HG03457 (cell line): Measurements from ENCODE around the gene C4B.
"Not testable (repeated sequence)": the region's sequence is repeated elsewhere in the genome, so short reads cannot be mapped to it uniquely, and the experiment has no call there.

Experiments used
- ATAC-seq: cut with Tn5 transposase; IDR thresholded peaks from one replicate; pipeline ENCODE4 v1.9.1; 2021; ENCODE audit warnings: moderate number of reproducible peaks; ENCODE audit not compliant: unreplicated experiment

C4B gene

GRCh38 chr6:32035283-32036013, 20.9 kb downstream of the C4B start:
- ATAC-seq, result not testable (repeated sequence)

GRCh38 chr6:32037136-32037535, 22.5 kb downstream of the C4B start:
- ATAC-seq, result not testable (repeated sequence)

GRCh38 chr6:32037598-32038524, 23.3 kb downstream of the C4B start, which contains the start of gene CYP21A2:
TSS of gene CYP21A2 (plus strand) at chr6:32038415. CDS start at chr6:32038423, 8 bp downstream.
- ATAC-seq, result not testable (repeated sequence)

GRCh38 chr6:32038878-32039277, 24.3 kb downstream of the C4B start:
- ATAC-seq, result not testable (repeated sequence)

GRCh38 chr6:32039321-32040274, 25.0 kb downstream of the C4B start:
- ATAC-seq, result not testable (repeated sequence)

GRCh38 chr6:32040299-32041049, 25.9 kb downstream of the C4B start:
- not testable (repeated sequence) for ATAC-seq

- ATAC-seq, result not testable (repeated sequence)
Measured at GRCh38 chr6:32041050-32041321, 26.4 kb downstream of the C4B start.

- not testable (repeated sequence) for ATAC-seq
Measured at GRCh38 chr6:32041385-32041784, 26.8 kb downstream of the C4B start.

- ATAC-seq, result not testable (repeated sequence)
Measured at GRCh38 chr6:32042276-32042675, 27.7 kb downstream of the C4B start.

- not testable (repeated sequence) for ATAC-seq
Measured at GRCh38 chr6:32043589-32044380, 29.2 kb downstream of the C4B start.

GRCh38 chr6:32044916-32045315, 30.3 kb downstream of the C4B start:
- ATAC-seq, result not testable (repeated sequence)

- ATAC-seq, result no peak
Measured at GRCh38 chr6:32045811-32046449, 31.3 kb downstream of the C4B start.

- no peak for ATAC-seq
Measured at GRCh38 chr6:32046450-32047083, 32.0 kb downstream of the C4B start.

GRCh38 chr6:32047084-32047478, 32.5 kb downstream of the C4B start:
- no peak for ATAC-seq

GRCh38 chr6:32047539-32047854, 32.9 kb downstream of the C4B start:
- no peak for ATAC-seq

- ATAC-seq, result no peak
Measured at GRCh38 chr6:32047855-32048766, 33.5 kb downstream of the C4B start.

GRCh38 chr6:32049149-32049548, 34.6 kb downstream of the C4B start:
- not testable (repeated sequence) for ATAC-seq
